Neural progenitor cell (in vitro differentiated cells): ENCODE measurements around the gene TMEM25.

Source experiments
- EZH2 ChIP-seq: fragments of 200-600 bp; sonication (generic); IDR thresholded peaks from 2 replicates; pipeline ENCODE4 v1.6.1; 2017; ENCODE audit warnings: antibody characterized with exemption, mild to moderate bottlenecking, moderate library complexity
- TF ChIP-seq, protein P1 (sequence below): fragments of 200-600 bp; sonication (generic); IDR thresholded peaks from 2 replicates; pipeline ENCODE4 v1.5.1; 2017; ENCODE audit warnings: antibody characterized with exemption, mild to moderate bottlenecking

DNA sequence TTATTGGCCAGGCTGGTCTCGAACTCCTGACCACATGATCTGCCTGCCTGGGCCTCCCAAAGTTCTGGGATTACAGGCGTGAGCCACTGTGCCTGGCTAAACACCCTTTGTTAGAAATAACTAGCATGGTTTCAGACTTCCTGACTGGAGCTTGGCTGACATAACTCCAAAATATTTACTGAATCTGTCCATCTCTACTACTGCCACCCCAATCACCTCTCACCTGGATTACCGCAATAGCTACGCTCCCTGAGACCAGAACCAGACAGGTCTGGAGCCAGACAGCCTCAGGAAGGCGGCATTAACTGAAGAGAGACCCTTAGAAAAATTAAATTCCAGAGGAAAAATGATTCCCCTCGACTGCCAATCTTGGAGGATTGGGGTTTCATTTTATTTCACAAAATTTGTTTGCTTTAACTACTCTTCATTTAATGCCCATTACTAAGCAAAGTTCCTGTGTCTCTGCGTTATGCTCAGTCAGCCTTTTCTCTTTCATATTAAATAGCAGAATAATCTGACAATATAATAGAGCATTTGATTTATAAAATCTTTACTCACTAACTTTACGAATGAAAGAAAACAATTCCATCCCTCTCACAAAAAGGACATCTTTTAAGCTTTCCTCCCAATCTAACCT, 13.1 kb downstream of the TMEM25 start:
- no peak for TF ChIP-seq EZH2
- TF ChIP-seq, protein P1, sequence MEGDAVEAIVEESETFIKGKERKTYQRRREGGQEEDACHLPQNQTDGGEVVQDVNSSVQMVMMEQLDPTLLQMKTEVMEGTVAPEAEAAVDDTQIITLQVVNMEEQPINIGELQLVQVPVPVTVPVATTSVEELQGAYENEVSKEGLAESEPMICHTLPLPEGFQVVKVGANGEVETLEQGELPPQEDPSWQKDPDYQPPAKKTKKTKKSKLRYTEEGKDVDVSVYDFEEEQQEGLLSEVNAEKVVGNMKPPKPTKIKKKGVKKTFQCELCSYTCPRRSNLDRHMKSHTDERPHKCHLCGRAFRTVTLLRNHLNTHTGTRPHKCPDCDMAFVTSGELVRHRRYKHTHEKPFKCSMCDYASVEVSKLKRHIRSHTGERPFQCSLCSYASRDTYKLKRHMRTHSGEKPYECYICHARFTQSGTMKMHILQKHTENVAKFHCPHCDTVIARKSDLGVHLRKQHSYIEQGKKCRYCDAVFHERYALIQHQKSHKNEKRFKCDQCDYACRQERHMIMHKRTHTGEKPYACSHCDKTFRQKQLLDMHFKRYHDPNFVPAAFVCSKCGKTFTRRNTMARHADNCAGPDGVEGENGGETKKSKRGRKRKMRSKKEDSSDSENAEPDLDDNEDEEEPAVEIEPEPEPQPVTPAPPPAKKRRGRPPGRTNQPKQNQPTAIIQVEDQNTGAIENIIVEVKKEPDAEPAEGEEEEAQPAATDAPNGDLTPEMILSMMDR, result no peak
